Astrocyte of the cerebellum (primary cell): Measurements from ENCODE around the gene CDK14.

Source experiments
- DNase-seq: peaks from one replicate; pipeline ENCODE4 v3.0.0-alpha.2; 2011; ENCODE audit warnings: low read depth
- H3K4me3 ChIP-seq: 2 replicates; pipeline ENCODE4 v1.5.1; 2011; ENCODE audit warnings: mild to moderate bottlenecking, low read depth, low read length, moderate library complexity
- in situ Hi-C: cut with HindIII; loops from 2 replicates; pipeline ENCODE4 v1.10.0; 2017; ENCODE audit warnings: low sequenced_read_pairs
- TF ChIP-seq, protein P1 (sequence below): IDR thresholded peaks from 2 replicates; pipeline ENCODE4 v1.5.1; 2012; ENCODE audit warnings: low read length, low read depth, moderate library complexity, mild to moderate bottlenecking; ENCODE audit errors: missing control alignments

The CDK14 gene

DNA sequence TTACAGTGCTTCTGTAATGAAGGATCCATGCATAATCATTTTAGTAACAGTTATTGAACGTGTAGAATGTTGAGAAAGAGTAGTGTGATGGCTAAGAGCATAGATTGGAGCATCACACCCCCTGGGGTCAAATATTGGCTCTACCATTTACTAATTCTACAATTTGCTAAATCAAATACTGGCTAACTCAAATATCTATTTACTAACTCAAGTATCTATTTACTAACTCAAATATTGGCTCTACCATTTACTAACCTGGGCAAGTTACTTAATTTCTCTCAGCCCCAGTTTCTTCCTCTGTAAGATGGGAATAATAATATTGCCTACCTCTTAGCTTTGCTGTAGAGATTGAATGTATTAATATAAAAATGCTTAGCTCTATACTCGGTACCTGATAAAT, 64.0 kb downstream of the CDK14 start:
- in situ Hi-C loops = no loop called here
- no peak overlapping the region for H3K4me3 ChIP-seq
- TF ChIP-seq, protein P1, sequence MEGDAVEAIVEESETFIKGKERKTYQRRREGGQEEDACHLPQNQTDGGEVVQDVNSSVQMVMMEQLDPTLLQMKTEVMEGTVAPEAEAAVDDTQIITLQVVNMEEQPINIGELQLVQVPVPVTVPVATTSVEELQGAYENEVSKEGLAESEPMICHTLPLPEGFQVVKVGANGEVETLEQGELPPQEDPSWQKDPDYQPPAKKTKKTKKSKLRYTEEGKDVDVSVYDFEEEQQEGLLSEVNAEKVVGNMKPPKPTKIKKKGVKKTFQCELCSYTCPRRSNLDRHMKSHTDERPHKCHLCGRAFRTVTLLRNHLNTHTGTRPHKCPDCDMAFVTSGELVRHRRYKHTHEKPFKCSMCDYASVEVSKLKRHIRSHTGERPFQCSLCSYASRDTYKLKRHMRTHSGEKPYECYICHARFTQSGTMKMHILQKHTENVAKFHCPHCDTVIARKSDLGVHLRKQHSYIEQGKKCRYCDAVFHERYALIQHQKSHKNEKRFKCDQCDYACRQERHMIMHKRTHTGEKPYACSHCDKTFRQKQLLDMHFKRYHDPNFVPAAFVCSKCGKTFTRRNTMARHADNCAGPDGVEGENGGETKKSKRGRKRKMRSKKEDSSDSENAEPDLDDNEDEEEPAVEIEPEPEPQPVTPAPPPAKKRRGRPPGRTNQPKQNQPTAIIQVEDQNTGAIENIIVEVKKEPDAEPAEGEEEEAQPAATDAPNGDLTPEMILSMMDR = no peak
- DNase-seq = no peak

DNA sequence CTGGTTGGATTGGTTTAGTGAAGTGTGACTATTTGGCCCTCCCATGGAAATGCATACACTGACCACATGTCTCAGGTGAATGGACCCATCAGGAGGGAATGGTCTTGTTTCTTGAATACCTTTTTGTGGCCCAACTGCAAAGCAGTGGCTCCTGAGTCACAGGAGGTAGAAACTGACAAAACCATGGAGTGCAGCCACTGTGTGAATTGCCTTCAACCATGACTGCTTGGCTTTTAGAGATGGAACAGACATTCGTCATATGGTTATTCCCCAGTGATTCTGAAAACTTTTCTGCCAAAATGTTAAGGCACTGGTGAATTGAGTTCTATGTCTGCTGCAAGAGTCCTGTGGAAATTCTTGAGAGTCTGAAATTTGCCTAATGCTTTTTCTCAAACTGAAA, 64.7 kb downstream of the CDK14 start:
- no peak overlapping the region for H3K4me3 ChIP-seq
- DNase-seq = no peak
- in situ Hi-C loops = no loop called here
- TF ChIP-seq, protein P1 = no peak

DNA sequence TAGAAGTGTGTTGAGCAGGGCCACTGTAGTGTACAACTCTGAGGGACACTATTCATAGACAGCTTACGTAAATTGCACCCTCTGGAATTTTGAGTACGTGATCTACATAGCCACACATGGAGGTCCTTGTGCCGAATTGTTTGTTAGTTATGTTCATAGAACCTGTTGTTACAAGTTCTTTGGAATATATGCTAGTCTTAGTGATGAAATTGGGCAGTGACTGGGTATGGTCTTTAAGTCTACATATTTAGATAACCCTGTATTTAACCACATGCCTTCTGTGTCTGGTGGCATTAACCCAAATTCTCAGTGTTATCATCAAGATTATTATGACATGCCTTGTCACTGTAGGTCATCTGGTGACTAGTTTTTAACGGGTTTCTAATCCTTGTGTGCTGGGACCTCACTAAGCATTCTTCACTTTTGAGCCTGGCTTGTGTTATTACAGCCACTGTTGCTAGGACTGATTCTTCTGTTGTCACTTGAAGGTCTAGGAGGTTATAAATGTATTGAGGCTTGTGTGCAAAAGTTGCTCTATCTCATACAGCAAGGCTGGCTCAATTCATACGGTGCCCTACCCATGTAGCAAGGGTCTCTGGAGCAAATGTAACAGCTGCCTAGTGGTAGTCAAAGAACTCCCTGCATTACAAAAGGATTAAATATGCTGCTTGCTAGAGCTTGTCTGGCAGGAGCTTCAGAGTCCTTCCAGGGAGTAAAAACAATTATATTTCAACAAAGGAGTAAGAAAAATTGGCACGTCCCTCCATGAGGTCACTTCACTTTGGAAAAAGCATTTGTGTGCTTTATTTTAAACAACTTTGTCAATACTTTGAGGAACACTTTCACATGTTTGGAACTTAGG, 65.4 kb downstream of the CDK14 start:
- DNase-seq = peak; percentile 57
- in situ Hi-C loops = no loop called here
- no peak overlapping the region for H3K4me3 ChIP-seq
- TF ChIP-seq, protein P1 = no peak

DNA sequence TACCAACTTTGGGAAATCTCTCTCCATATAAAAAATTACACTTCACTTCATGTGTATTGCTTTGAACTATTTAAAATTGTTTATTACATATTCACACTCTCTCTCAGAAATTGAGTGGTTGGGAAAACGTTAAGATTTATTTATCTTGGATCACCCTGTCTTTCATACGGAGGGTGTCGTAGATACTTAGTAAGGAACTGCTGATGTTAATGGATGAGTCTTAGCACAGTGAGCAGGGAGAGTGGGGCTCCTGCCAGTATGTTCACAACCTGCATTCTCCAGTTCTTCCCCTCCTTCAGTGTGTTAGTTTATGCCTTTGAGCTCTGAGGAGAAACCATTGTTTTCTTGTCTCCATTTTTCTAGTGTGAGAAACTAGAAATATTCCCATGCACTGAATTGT, 67.1 kb downstream of the CDK14 start:
- no peak for DNase-seq
- TF ChIP-seq, protein P1 = no peak
- in situ Hi-C loops = no loop called here
- no peak overlapping the region for H3K4me3 ChIP-seq

DNA sequence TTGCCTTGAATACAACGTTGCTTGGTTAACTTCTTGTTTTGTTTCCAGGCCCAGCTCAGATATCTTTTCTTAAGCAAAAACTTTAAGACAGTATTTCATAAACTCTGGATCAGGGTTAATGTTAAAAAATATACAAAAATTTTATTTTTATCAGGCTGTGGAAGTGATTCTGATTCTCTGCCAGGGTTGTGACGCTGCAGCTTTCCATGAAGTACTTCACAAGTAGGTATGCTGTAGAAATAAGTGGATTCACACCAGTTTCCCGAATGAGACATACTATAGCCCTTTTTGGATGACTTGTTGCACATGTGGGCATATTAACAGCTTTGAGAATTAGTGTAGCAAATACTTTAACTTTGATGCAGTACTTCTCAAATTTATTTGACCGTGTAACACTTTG, 70.1 kb downstream of the CDK14 start:
- TF ChIP-seq, protein P1 = no peak
- in situ Hi-C loops = no loop called here
- DNase-seq = no peak
- no peak overlapping the region for H3K4me3 ChIP-seq

DNA sequence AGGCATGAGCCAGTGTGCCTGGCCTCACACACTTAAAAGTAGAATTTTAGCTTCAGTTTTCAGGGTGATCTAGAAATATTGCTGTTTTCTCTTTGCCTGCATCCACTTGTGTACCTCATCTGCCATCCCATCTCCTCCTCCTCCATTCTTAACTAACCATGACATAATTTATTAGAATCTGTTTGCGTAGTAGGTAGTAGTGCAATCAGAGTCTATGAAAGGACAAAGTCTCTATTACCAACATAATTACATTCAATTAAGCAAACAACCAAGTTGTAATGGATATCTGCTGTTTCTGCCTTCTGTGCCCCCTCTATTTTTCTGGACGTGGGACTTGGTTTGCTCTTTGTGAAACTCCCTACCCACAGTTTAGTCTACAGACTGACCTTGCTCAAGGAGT, 72.9 kb downstream of the CDK14 start:
- no peak overlapping the region for H3K4me3 ChIP-seq
- TF ChIP-seq, protein P1 = no peak
- DNase-seq = no peak
- in situ Hi-C loops = no loop called here
